Stimulated activated CD8-positive, alpha-beta memory T cell treated with anti-CD3 and anti-CD28 coated beads, Interleukin-4, amount 100 ng/mL, for 4 hours (primary cell): ENCODE results near the gene UBE2J2.
A peak's percentile ranks its signal among the peaks of the same experiment; 100 is the strongest.

ENCODE experiments used
- DNase-seq, 2 donors: peaks; one replicate each; pipeline ENCODE4 v3.0.0-alpha.2; 2020; ENCODE audit warnings: low read depth in 2 of 2, low spot score in 1 of 2

UBE2J2 gene

GRCh38 chr1:1309251-1310108 is 35.8 kb upstream of the UBE2J2 start:
- no peak for DNase-seq

GRCh38 chr1:1308756-1309250 is 35.1 kb upstream of the UBE2J2 start:
- DNase-seq, result no peak

- peak; percentile 53 to 73 for DNase-seq
Measured at GRCh38 chr1:1307923-1308755, 34.5 kb upstream of the UBE2J2 start, which contains the start of the genes ACAP3 and PUSL1. Gene ACAP3 (minus strand): TSS chr1:1307930. CDS start chr1:1307815, 115 bp downstream. Gene PUSL1 (plus strand): TSS chr1:1308597. CDS start chr1:1308644, 47 bp downstream.

- DNase-seq, result no peak
Measured at GRCh38 chr1:1307261-1307922, 33.7 kb upstream of the UBE2J2 start.

GRCh38 chr1:1306661-1307260 is 33.1 kb upstream of the UBE2J2 start:
- DNase-seq, result no peak

GRCh38 chr1:1306070-1306660 is 32.5 kb upstream of the UBE2J2 start:
- DNase-seq, result no peak

GRCh38 chr1:1305300-1306069 is 31.8 kb upstream of the UBE2J2 start:
- peak; percentile 51 to 67 for DNase-seq

- DNase-seq, result no peak
Measured at GRCh38 chr1:1304331-1305299, 31.0 kb upstream of the UBE2J2 start.

GRCh38 chr1:1303736-1304135 is 30.1 kb upstream of the UBE2J2 start:
- DNase-seq, result no peak

GRCh38 chr1:1302951-1303509 is 29.4 kb upstream of the UBE2J2 start:
- DNase-seq, result no peak

- DNase-seq, result no peak
Measured at GRCh38 chr1:1302006-1302430, 28.4 kb upstream of the UBE2J2 start.

GRCh38 chr1:1300352-1300739 is 26.7 kb upstream of the UBE2J2 start:
- no peak for DNase-seq

- DNase-seq, result no peak
Measured at GRCh38 chr1:1299686-1300351, 26.2 kb upstream of the UBE2J2 start.

GRCh38 chr1:1298861-1299685 is 25.4 kb upstream of the UBE2J2 start:
- no peak for DNase-seq

- DNase-seq, result no peak
Measured at GRCh38 chr1:1297802-1298424, 24.3 kb upstream of the UBE2J2 start.
